ENCODE measurements around the gene PTPN14. TPM values are rescaled to one million over a fixed set of nuclear protein-coding genes. Genes with fewer than 3 reads are reported as not detected.

The PTPN14 gene
- total and polyA plus RNA-seq, 2 of the 4 experiments (the other 2 are of a cell fraction) = 21.5 to 31.7 TPM

DNA sequence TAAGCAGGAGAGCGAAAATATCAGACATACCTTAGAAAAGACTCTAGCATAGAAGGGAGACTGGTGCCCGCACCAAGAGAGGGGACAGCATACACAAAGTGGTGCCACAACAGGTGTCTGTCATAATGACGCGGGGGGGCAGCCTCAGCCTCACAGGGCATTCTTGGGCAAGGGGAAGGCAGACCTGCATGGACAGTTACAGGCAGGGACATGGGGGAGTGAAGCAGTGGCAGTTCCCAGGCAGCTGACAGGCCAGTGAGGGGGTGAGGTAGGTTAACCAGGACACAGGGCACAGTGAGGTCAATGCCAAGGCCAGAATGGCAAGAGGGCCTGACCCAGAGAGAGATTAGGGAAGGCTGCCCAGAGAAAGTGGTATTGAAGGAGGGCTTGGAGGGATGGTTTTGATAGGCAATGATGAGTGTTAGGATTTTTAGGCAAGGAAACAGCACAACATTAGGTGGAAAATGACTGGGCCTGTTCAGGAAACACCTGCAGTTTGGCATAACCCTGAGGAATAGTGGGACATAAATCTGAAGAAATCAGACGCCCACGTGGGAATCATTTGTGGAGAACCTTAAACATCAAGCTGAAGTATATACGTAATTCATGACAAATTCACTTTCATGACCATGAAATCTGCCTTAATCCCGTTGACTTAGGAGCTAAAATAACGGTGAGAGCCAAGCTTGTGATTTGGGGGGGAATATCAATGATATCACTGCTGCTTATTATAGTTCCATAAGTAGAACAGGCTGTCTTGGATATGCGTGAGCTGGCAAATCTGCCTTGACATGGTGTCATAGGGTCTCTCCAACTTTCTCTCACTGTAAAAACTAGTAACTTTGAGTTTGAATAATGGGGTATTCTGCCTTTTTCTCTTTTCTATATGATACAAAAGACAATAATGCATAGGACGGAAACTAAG lies 8.9 kb downstream of the PTPN14 start (continued):
- no peak for TF ChIP-seq MAFK (IDR thresholded peaks at IDR 0.05; ENCODE audit: low read depth, low read length)

- Histone ChIP-seq H4K20me1 (ENCODE audit: insufficient read depth, low read length) (peaks cover 88% of the 10 kb centered on the region), H3K23ac (ENCODE audit: low read depth, low read length) (no peak overlapping the region), H3K9me1 (ENCODE audit: insufficient read depth, low read length) (peaks cover 23% of the 10 kb centered on the region), H4K91ac (ENCODE audit: insufficient read depth, low read depth, low read length) (no peak overlapping the region), H3K9me3 (ENCODE audit: control insufficient read depth, insufficient read depth, low read length) (no peaks in the 10 kb centered on the region), H3K27ac (ENCODE audit: insufficient read depth, low read length) (no peak overlapping the region; the same call in 1 of the 2 replicates), H2BK120ac (ENCODE audit: low read depth, low read length) (no peak overlapping the region), H4K5ac (ENCODE audit: low read depth, low read length) (no peak overlapping the region), H3K4me1 (ENCODE audit: control insufficient read depth, insufficient read depth, low read length) (peaks cover 20% of the 10 kb centered on the region), H2BK5ac (ENCODE audit: low read depth, low read length, poor library complexity, severe bottlenecking) (no peak overlapping the region), H3K18ac (ENCODE audit: low read depth, low read length) (no peak overlapping the region), H3K4me2 (ENCODE audit: low read depth, low read length) (no peak overlapping the region), H3K14ac (replicated peaks; ENCODE audit: low read depth, low read length) (no peak overlapping the region), H3K4ac (ENCODE audit: low read depth, low read length) (no peak overlapping the region), H3K4me3 (ENCODE audit: insufficient read depth, low read depth, low read length) (no peak overlapping the region), H2BK15ac (ENCODE audit: low read depth, low read length) (no peak overlapping the region), H2AK5ac (ENCODE audit: low read depth, low read length) (no peak overlapping the region), H2AFZ (replicated peaks; ENCODE audit: low read length, poor library complexity) (no peak overlapping the region), H3K56ac (ENCODE audit: extremely low read depth, insufficient read depth, low read length) (no peak overlapping the region), H3K27me3 (ENCODE audit: control insufficient read depth, insufficient read depth, low read length) (no peaks in the 10 kb centered on the region), H2AK9ac (replicated peaks; ENCODE audit: low read depth, low read length, poor library complexity) (no peak overlapping the region), H3K36me3 (ENCODE audit: control insufficient read depth, insufficient read depth, low read length) (peaks cover 5% of the 10 kb centered on the region), H4K8ac (ENCODE audit: low read depth in 2 of 2, low read length in 2 of 2) (no peak overlapping the region), H2BK20ac (ENCODE audit: low read depth, low read length) (no peak overlapping the region), H3K9ac (ENCODE audit: low read depth, low read length) (no peak overlapping the region), H3K79me1 (ENCODE audit: low read depth in 1 of 2, low read length in 2 of 2) (peaks cover 11 to 76% of the 10 kb centered on the region in 2 experiments)
- DNase-seq = no peak
- intact Hi-C loops (cut with micrococcal nuclease) = no loop called here
- whole genome bisulfite sequencing, 2 experiments (ENCODE audit: extremely low coverage in 2 of 2, insufficient read length in 1 of 2) = no CpG with 5 or more reads among the region's 2 CpGs
- dilution Hi-C loops (cut with HindIII; ENCODE audit: low sequenced_read_pairs, unreplicated experiment) = no loop called here
- in situ Hi-C loops (cut with MboI; ENCODE audit: low sequenced_read_pairs) = no loop called here
- BruUV-seq (replicated peaks) = no TSS peak
- ChIA-PET CTCF (interaction anchor here (0.6 kb wide), 1 partner anchor 125 kb away, joined by 3 read pairs; no protein-coding TSS in a partner anchor), POLR2A (ENCODE audit: unreplicated experiment) (interaction anchor here (0.5 kb wide), 1 partner anchor 524 kb away, joined by 3 read pairs; no protein-coding TSS in a partner anchor)
- peak; percentile 55 for ATAC-seq (ENCODE audit: low read depth)
- TF ChIP-seq, protein P1, sequence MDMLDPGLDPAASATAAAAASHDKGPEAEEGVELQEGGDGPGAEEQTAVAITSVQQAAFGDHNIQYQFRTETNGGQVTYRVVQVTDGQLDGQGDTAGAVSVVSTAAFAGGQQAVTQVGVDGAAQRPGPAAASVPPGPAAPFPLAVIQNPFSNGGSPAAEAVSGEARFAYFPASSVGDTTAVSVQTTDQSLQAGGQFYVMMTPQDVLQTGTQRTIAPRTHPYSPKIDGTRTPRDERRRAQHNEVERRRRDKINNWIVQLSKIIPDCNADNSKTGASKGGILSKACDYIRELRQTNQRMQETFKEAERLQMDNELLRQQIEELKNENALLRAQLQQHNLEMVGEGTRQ (IDR thresholded peaks at IDR 0.05; ENCODE audit: low read depth, low read length) = no peak
- TF ChIP-seq, protein P2, sequence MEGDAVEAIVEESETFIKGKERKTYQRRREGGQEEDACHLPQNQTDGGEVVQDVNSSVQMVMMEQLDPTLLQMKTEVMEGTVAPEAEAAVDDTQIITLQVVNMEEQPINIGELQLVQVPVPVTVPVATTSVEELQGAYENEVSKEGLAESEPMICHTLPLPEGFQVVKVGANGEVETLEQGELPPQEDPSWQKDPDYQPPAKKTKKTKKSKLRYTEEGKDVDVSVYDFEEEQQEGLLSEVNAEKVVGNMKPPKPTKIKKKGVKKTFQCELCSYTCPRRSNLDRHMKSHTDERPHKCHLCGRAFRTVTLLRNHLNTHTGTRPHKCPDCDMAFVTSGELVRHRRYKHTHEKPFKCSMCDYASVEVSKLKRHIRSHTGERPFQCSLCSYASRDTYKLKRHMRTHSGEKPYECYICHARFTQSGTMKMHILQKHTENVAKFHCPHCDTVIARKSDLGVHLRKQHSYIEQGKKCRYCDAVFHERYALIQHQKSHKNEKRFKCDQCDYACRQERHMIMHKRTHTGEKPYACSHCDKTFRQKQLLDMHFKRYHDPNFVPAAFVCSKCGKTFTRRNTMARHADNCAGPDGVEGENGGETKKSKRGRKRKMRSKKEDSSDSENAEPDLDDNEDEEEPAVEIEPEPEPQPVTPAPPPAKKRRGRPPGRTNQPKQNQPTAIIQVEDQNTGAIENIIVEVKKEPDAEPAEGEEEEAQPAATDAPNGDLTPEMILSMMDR (conservative IDR thresholded peaks at IDR 0.05; ENCODE audit: low read depth, low read length) = no peak
- TF ChIP-seq MAZ (IDR thresholded peaks at IDR 0.05; ENCODE audit: borderline replicate concordance, low read depth, low read length) (no peak), RCOR1 (IDR thresholded peaks at IDR 0.05; ENCODE audit: insufficient replicate concordance, low read length) (no peak), CHD1 (IDR thresholded peaks at IDR 0.05; ENCODE audit: low read depth, low read length) (no peak), MAFK (IDR thresholded peaks at IDR 0.05; ENCODE audit: low read depth, low read length) (no peak), FOS (IDR thresholded peaks at IDR 0.05; ENCODE audit: low read depth, low read length) (no peak), POLR2A (IDR thresholded peaks at IDR 0.05; ENCODE audit: low read depth, low read length) (no peak), BHLHE40 (IDR thresholded peaks at IDR 0.05; ENCODE audit: low read depth, low read length) (no peak), MXI1 (IDR thresholded peaks at IDR 0.05; ENCODE audit: borderline replicate concordance, low read depth, low read length) (no peak), CEBPB (IDR thresholded peaks at IDR 0.05; ENCODE audit: low read depth, low read length) (no peak), NFE2L2 (IDR thresholded peaks at IDR 0.05; ENCODE audit: low read depth, low read length) (no peak), SMC3 (IDR thresholded peaks at IDR 0.05; ENCODE audit: low read depth, low read length) (no peak), RAD21 (IDR thresholded peaks at IDR 0.05; ENCODE audit: low read length) (no peak)
These were observed 9.7 kb downstream of the PTPN14 start for GRCh38 chr1:214541693-214542092.

Measured in IMR-90 (cell line).